GM13976 (cell line): Measurements from ENCODE around the gene GAL3ST3.
"Not testable (repeated sequence)": the region's sequence is repeated elsewhere in the genome, so short reads cannot be mapped to it uniquely, and the experiment has no call there.

Experiments
- DNase-seq: peaks from one replicate; pipeline ENCODE4 v3.0.0; 2012; ENCODE audit warnings: low spot score
- in situ Hi-C: fragments of 300-500 bp; cut with MboI; formaldehyde crosslinking; loops from one replicate; pipeline ENCODE4 v1.12.0; 2022; ENCODE audit warnings: low sequenced_read_pairs, mixed read lengths, inconsistent platforms; ENCODE audit not compliant: unreplicated experiment
- TF ChIP-seq, protein P1 (sequence below): IDR thresholded peaks from 2 replicates; pipeline ENCODE4 v1.5.1; 2012; ENCODE audit warnings: borderline replicate concordance, mild to moderate bottlenecking; ENCODE audit not compliant: insufficient read depth; ENCODE audit errors: extremely low read depth, missing control alignments, control extremely low read depth

Gene GAL3ST3

GRCh38 chr11:66048547-66049323 is at the start of gene GAL3ST3:
Gene GAL3ST3, minus strand, starts transcription at chr11:66049161. Its CDS starts 3,746 bp downstream, at chr11:66045415.
- TF ChIP-seq, protein P1, sequence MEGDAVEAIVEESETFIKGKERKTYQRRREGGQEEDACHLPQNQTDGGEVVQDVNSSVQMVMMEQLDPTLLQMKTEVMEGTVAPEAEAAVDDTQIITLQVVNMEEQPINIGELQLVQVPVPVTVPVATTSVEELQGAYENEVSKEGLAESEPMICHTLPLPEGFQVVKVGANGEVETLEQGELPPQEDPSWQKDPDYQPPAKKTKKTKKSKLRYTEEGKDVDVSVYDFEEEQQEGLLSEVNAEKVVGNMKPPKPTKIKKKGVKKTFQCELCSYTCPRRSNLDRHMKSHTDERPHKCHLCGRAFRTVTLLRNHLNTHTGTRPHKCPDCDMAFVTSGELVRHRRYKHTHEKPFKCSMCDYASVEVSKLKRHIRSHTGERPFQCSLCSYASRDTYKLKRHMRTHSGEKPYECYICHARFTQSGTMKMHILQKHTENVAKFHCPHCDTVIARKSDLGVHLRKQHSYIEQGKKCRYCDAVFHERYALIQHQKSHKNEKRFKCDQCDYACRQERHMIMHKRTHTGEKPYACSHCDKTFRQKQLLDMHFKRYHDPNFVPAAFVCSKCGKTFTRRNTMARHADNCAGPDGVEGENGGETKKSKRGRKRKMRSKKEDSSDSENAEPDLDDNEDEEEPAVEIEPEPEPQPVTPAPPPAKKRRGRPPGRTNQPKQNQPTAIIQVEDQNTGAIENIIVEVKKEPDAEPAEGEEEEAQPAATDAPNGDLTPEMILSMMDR = no peak
- in situ Hi-C loops = no loop called here
- DNase-seq = no peak

DNA sequence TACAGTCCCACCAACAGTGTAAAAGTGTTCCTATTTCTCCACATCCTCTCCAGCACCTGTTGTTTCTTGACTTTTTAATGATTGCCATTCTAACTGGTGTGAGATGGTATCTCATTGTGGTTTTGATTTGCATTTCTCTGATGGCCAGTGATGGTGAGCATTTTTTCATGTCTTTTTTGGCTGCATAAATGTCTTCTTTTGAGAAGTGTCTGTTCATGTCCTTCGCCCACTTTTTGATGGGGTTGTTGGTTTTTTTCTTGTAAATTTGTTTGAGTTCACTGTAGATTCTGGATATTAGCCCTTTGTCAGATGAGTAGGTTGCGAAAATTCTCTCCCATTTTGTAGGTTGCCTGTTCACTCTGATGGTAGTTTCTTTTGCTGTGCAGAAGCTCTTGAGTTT is 43.2 kb upstream of the GAL3ST3 start:
- DNase-seq, in situ Hi-C loops: not testable (repeated sequence)

- no peak for DNase-seq
- in situ Hi-C loops = no loop called here
- TF ChIP-seq, protein P1 = no peak
Observed at GRCh38 chr11:66090288-66090687, 41.3 kb upstream of the GAL3ST3 start.

DNA sequence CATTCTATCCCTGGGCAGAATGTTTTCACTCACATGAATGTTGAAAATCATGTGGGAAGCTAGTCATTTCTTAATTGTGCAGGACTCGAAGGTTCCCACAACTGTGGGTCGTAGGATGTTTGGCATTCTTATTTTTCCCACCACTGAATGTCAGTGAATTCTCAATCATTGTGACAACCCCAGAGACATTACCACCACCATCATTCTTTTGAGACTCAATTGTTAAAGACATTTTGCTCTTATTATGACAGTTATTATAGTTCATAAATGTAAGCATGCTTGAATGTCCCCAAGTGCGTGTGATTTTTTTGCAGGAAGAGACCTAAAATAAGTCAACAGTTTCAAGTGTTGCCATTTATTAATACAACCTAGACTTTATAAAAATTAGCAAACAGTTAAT is 40.1 kb upstream of the GAL3ST3 start:
- TF ChIP-seq, protein P1 = no peak
- in situ Hi-C loops = no loop called here
- no peak for DNase-seq

GRCh38 chr11:66087148-66087908 is 38.4 kb upstream of the GAL3ST3 start:
- TF ChIP-seq, protein P1 = no peak
- in situ Hi-C loops = no loop called here
- no peak for DNase-seq

- no peak for DNase-seq
- in situ Hi-C loops = no loop called here
- TF ChIP-seq, protein P1 = no peak
Observed at GRCh38 chr11:66084821-66085475, 36.0 kb upstream of the GAL3ST3 start.
